Head of caudate nucleus (tissue), 42 donors: ENCODE results near the gene KCNQ1.

Experiments
- DNase-seq, 42 donors: peaks; one replicate each; pipeline versions ENCODE4 v3.0.0 to v3.0.0-alpha.2; 2020 to 2021; ENCODE audit warnings: mixed read lengths in 7 of 42
- intact Hi-C: fragments of 100-400 bp; cut with DNase I; formaldehyde crosslinking; loops from one replicate; pipeline ENCODE4 v1.15.0; 2022

KCNQ1 gene

GRCh38 chr11:2664791-2665525, 220.2 kb downstream of the KCNQ1 start:
- intact Hi-C loops, result no loop called here
- peak in 4 of 42 donors; percentile 3 to 28 (median 15) for DNase-seq

- intact Hi-C loops, result no loop called here
- DNase-seq, result peak in 7 of 42 donors; percentile 2 to 36 (median 10)
Measured at GRCh38 chr11:2665526-2666400, 221.0 kb downstream of the KCNQ1 start.

GRCh38 chr11:2666401-2666741, 221.6 kb downstream of the KCNQ1 start:
- peak in 6 of 42 donors; percentile 5 to 13 (median 7) for DNase-seq
- intact Hi-C loops, result no loop called here

GRCh38 chr11:2666828-2667570, 222.2 kb downstream of the KCNQ1 start:
- intact Hi-C loops, result no loop called here
- DNase-seq, result peak in 8 of 42 donors; percentile 4 to 30 (median 12)

- DNase-seq, result peak in 6 of 42 donors; percentile 2 to 8 (median 4)
- intact Hi-C loops, result no loop called here
Measured at GRCh38 chr11:2667940-2668339, 223.1 kb downstream of the KCNQ1 start.

- peak in 6 of 42 donors; percentile 2 to 18 (median 6) for DNase-seq
- intact Hi-C loops, result no loop called here
Measured at GRCh38 chr11:2668876-2669275, 224.1 kb downstream of the KCNQ1 start.

GRCh38 chr11:2669634-2670469, 225.0 kb downstream of the KCNQ1 start:
- DNase-seq, result peak in 7 of 42 donors; percentile 1 to 15 (median 9)
- intact Hi-C loops, result no loop called here

- intact Hi-C loops, result no loop called here
- peak in 11 of 42 donors; percentile 1 to 34 (median 7) for DNase-seq
Measured at GRCh38 chr11:2670541-2671100, 225.8 kb downstream of the KCNQ1 start.

GRCh38 chr11:2671748-2672147, 226.9 kb downstream of the KCNQ1 start:
- DNase-seq, result peak in 6 of 42 donors; percentile 2 to 21 (median 12)
- intact Hi-C loops, result no loop called here

- intact Hi-C loops, result no loop called here
- peak in 11 of 42 donors; percentile 1 to 37 (median 4) for DNase-seq
Measured at GRCh38 chr11:2672553-2673249, 227.9 kb downstream of the KCNQ1 start.

GRCh38 chr11:2673250-2673610, 228.4 kb downstream of the KCNQ1 start:
- DNase-seq, result peak in 10 of 42 donors; percentile 2 to 33 (median 12)
- intact Hi-C loops, result no loop called here

- intact Hi-C loops, result no loop called here
- peak in 12 of 42 donors; percentile 2 to 39 (median 14) for DNase-seq
Measured at GRCh38 chr11:2673871-2674471, 229.2 kb downstream of the KCNQ1 start.

GRCh38 chr11:2674658-2675131, 229.9 kb downstream of the KCNQ1 start:
- intact Hi-C loops, result no loop called here
- DNase-seq, result peak; percentile 18 to 80 (median 56)

- intact Hi-C loops, result no loop called here
Measured at GRCh38 chr11:2675540-2675939, 230.7 kb downstream of the KCNQ1 start.

GRCh38 chr11:2677127-2677526, 232.3 kb downstream of the KCNQ1 start:
- intact Hi-C loops, result no loop called here
- no peak for DNase-seq

More at GRCh38 chr11:2675540-2675939, 230.7 kb downstream of the KCNQ1 start:
- DNase-seq, result peak in 33 of 42 donors; percentile 7 to 66 (median 41)

- intact Hi-C loops, result no loop called here
- DNase-seq, result no peak
Measured at GRCh38 chr11:2678396-2678795, 233.6 kb downstream of the KCNQ1 start.
